Astrocyte (in vitro differentiated cells and primary cell): ENCODE data around the gene XYLT1.

Source experiments
- EZH2 ChIP-seq: IDR thresholded peaks from 2 replicates; pipeline ENCODE4 v1.6.1; 2012; ENCODE audit warnings: mild to moderate bottlenecking, low read length, inconsistent platforms; ENCODE audit not compliant: insufficient read depth
- TF ChIP-seq, protein P1 (sequence below): IDR thresholded peaks from 2 replicates; pipeline ENCODE4 v1.5.1; 2011; ENCODE audit warnings: low read depth, mild to moderate bottlenecking, inconsistent platforms, low read length, moderate library complexity; ENCODE audit not compliant: insufficient read depth

- TF ChIP-seq, protein P1, sequence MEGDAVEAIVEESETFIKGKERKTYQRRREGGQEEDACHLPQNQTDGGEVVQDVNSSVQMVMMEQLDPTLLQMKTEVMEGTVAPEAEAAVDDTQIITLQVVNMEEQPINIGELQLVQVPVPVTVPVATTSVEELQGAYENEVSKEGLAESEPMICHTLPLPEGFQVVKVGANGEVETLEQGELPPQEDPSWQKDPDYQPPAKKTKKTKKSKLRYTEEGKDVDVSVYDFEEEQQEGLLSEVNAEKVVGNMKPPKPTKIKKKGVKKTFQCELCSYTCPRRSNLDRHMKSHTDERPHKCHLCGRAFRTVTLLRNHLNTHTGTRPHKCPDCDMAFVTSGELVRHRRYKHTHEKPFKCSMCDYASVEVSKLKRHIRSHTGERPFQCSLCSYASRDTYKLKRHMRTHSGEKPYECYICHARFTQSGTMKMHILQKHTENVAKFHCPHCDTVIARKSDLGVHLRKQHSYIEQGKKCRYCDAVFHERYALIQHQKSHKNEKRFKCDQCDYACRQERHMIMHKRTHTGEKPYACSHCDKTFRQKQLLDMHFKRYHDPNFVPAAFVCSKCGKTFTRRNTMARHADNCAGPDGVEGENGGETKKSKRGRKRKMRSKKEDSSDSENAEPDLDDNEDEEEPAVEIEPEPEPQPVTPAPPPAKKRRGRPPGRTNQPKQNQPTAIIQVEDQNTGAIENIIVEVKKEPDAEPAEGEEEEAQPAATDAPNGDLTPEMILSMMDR, result no peak
- no peak for TF ChIP-seq EZH2
These were observed 162.6 kb downstream of the XYLT1 start for GRCh38 chr16:17308186-17308585.
